Fibroblast of the aortic adventitia (primary cell): ENCODE data around the gene SHB. TPM values are rescaled to one million over a fixed set of nuclear protein-coding genes. Genes with fewer than 3 reads are reported as not detected.

Source experiments
- DNase-seq: peaks from one replicate; pipeline ENCODE4 v3.0.0-alpha.2; 2010; ENCODE audit warnings: low read depth
- H3K4me3 ChIP-seq: 2 replicates; pipeline ENCODE4 v1.5.1; 2011; ENCODE audit warnings: low read depth, mild to moderate bottlenecking, control low read depth, low read length, moderate library complexity
- total RNA-seq: library from RNA; depleted of rRNA; stranded (reverse); fragments of >200 nt; gene quantifications from 2 replicates; pipeline ENCODE4 v1.2.3, GENCODE V29; 2012; ENCODE audit warnings: low replicate concordance
- TF ChIP-seq, protein P1 (sequence below): IDR thresholded peaks from 2 replicates; pipeline ENCODE4 v1.5.1; 2011; ENCODE audit warnings: mild to moderate bottlenecking, low read length, control low read depth, inconsistent platforms; ENCODE audit not compliant: insufficient read depth

Gene SHB
- total RNA-seq, 1 donor, result 26.5 TPM

DNA sequence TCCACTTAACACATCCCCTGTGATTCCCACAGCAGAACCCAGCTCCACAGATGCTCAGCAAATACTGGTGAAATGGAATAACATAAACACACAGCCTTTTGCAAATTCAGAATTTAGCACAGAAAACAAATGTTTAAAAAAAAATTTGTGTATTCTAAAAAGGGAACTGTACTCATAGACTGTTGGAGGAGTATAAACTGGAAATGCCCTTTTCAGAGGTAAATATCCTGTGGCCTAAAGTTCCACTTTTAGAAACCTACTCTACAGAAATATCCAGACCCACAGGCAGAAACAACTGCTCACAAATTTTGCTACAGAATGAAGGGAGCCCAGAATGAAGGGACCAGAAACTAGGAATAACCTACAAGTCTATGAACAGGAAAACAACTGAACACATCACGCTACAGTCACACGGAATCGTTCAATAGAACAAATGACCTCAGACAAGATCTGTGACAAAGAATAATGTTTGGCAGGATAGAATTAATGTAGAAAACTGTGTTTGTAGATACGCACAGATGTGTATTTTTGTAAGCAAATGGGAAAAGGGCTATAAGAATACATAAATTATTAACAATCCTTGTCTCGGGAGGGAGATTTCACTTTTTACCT is 78.5 kb downstream of the SHB start:
- no peak for DNase-seq
- H3K4me3 ChIP-seq, result no peak overlapping the region

DNA sequence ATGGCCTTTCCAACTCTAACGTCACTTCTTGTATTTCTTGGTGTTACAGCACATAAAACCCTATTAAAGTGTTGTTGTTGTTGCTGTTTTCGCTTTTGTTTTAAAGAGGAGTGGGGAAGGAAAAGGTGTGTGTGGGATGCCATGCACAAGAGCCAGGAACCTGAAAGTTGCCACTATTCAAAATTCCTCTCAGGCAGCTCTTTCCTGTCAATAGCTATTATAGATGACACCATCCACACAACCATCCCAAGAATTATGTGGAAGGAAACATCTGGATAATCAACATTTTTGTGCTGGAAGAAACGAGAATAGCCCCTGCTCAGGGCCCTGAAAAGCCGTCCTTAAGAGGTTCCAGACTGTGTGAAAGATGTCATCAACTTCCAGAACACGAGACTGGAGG is 79.3 kb downstream of the SHB start:
- no peak for DNase-seq
- TF ChIP-seq, protein P1, sequence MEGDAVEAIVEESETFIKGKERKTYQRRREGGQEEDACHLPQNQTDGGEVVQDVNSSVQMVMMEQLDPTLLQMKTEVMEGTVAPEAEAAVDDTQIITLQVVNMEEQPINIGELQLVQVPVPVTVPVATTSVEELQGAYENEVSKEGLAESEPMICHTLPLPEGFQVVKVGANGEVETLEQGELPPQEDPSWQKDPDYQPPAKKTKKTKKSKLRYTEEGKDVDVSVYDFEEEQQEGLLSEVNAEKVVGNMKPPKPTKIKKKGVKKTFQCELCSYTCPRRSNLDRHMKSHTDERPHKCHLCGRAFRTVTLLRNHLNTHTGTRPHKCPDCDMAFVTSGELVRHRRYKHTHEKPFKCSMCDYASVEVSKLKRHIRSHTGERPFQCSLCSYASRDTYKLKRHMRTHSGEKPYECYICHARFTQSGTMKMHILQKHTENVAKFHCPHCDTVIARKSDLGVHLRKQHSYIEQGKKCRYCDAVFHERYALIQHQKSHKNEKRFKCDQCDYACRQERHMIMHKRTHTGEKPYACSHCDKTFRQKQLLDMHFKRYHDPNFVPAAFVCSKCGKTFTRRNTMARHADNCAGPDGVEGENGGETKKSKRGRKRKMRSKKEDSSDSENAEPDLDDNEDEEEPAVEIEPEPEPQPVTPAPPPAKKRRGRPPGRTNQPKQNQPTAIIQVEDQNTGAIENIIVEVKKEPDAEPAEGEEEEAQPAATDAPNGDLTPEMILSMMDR, result no peak
- H3K4me3 ChIP-seq, result no peak overlapping the region

More for the DNA sequence above, 78.5 kb downstream of the SHB start:
- TF ChIP-seq, protein P1, result no peak

DNA sequence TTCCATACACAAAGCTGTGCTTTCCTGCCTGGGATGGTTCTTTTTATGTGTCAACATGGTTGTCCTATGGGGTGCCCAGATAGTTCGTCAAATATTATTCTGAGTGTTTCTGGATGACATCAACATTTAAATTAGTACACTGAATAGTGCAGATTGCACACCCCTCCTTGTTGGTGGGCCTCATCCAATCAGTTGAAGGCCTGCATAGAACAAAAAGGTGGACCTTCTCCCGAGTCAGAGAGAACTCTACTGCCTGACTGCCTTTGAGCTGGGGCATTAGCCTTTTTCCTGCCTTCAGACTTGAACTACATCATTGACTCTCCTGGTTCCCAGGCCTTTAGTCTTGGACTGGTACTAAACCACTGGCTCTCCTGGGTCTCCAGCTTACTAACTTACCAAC is 80.4 kb downstream of the SHB start:
- TF ChIP-seq, protein P1, result no peak
- no peak for DNase-seq
- no peak overlapping the region for H3K4me3 ChIP-seq

DNA sequence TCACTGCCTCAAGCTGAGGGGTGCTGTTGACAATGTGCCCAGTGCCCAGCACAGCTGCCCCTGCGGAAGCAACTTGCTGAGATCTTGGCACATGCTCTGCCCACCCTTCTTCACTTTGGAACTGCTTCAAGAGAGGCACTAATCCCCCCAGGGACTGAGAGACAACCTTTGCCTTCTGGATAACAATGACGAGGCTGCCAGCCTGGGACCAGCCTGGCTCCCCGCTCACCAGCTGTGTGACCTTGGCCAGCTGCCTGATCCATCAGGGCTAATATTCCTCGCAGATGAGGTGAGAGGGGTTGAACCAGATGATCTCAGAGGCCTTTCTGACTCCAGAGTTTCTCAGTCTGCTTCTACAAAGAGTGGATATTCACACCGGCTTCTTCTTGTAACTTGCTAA is 81.0 kb downstream of the SHB start:
- TF ChIP-seq, protein P1, result no peak
- DNase-seq, result no peak
- H3K4me3 ChIP-seq, result no peak overlapping the region

DNA sequence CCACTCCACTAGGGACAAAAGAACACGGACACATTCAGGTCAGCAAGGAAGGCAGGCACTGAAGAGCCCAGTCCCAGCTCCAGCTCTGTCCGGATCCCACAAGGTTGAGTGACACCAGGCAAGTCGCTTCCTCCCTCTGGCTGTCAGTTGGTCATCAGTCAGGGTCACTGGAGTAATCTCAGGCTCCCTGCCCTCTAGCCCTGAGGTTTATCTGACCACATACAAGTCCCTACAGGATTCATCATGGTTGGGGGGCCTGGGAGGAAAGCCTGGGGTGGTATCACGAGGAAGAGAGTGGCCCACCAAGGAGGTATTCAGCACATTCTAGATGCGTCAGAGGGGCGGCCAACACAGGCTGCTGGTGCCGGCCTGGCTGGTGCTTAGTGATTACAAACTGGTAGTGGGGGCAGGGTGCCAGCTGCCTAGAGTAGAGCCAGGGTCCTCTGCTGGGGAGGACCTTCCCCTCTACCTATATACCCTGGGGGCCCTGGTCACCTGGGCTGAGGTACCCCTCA is 81.5 kb downstream of the SHB start:
- no peak for DNase-seq
- TF ChIP-seq, protein P1, result no peak

DNA sequence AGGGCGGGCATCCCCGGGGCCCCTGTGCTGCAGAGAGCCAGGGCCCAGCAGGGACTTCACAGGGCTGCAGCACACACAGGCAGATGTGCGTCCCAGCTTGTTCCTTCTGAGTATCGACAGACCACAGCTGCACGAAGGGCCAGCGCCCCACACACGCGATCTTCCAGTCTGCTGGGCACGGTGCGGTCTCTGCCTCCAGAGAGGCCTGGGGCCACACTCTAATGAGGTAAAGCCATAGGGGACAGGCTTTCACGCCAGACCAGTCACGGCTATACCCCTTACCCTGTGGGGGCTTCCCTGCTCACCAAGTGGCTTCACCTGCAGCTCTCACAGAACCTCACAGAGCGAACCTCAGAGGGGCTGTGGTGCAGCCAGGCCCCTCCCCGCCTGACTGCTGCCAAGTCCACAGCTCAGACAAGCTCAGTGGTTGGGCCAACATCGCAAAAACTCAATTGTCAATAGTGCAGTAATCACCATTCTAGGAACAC is 82.2 kb downstream of the SHB start:
- H3K4me3 ChIP-seq, result no peak overlapping the region
- DNase-seq, result no peak
- TF ChIP-seq, protein P1, result no peak

More for the DNA sequence above, 81.5 kb downstream of the SHB start:
- no peak overlapping the region for H3K4me3 ChIP-seq
